ENCODE results near the gene MMEL1. TPM values are rescaled to one million over a fixed set of nuclear protein-coding genes. Genes with fewer than 3 reads are reported as not detected.

The MMEL1 gene
- total and polyA plus RNA-seq, 2 donors (not counting 1 experiment from before 2014, with no cell fraction given), result 0.33 to 0.60 TPM

GRCh38 chr1:2561446-2561845 is 71.4 kb downstream of the MMEL1 start:
- no peak for DNase-seq (ENCODE audit: low read depth in 2 of 2)
- no peaks in the 10 kb centered on the region for H3K4me1 ChIP-seq (ENCODE audit: control insufficient read depth, extremely low read depth, insufficient read depth, low read length)
- no peak overlapping the region for H3K9ac ChIP-seq (ENCODE audit: insufficient read depth, low read length)
- H3K27ac ChIP-seq (ENCODE audit: insufficient read depth, low read length), result no peak overlapping the region
- H3K79me2 ChIP-seq (ENCODE audit: control insufficient read depth, insufficient read depth, low read length), result no peaks in the 10 kb centered on the region
- TF ChIP-seq CTCF (conservative IDR thresholded peaks at IDR 0.05 in 1 of 2, IDR thresholded peaks at IDR 0.05 in 1 of 2; ENCODE audit: low read depth in 1 of 2, low read length in 2 of 2) (no peak), EZH2 (IDR thresholded peaks at IDR 0.05; ENCODE audit: low read length, missing control alignments) (no peak)
- H3K4me2 ChIP-seq (ENCODE audit: extremely low read depth, insufficient read depth, low read length), result no peak overlapping the region
- H3K36me3 ChIP-seq (ENCODE audit: control insufficient read depth, insufficient read depth, low read length), result peaks cover 5% of the 10 kb centered on the region
- H3K4me3 ChIP-seq (replicated peaks in 1 of 4; ENCODE audit: control extremely low read depth in 1 of 4, insufficient read depth in 1 of 4, low read depth in 3 of 4, low read length in 4 of 4), result no peak overlapping the region
- no peak overlapping the region for H2AFZ ChIP-seq (ENCODE audit: low read length)
- H4K20me1 ChIP-seq (ENCODE audit: control insufficient read depth, extremely low read depth, insufficient read depth, low read length), result no peaks in the 10 kb centered on the region
- H3K27me3 ChIP-seq (ENCODE audit: control insufficient read depth, insufficient read depth, low read length), result no peaks in the 10 kb centered on the region
- no peaks in the 10 kb centered on the region for H3K9me3 ChIP-seq (ENCODE audit: control insufficient read depth, insufficient read depth, low read depth, low read length)

GRCh38 chr1:2560299-2561073 is 72.3 kb downstream of the MMEL1 start:
- peaks cover 5% of the 10 kb centered on the region for H3K4me1 ChIP-seq (ENCODE audit: control insufficient read depth, extremely low read depth, insufficient read depth, low read length)
- no peak overlapping the region for H3K27ac ChIP-seq (ENCODE audit: insufficient read depth, low read length)
- H3K4me2 ChIP-seq (ENCODE audit: extremely low read depth, insufficient read depth, low read length), result no peak overlapping the region
- peaks cover 5% of the 10 kb centered on the region for H3K36me3 ChIP-seq (ENCODE audit: control insufficient read depth, insufficient read depth, low read length)
- no peak for TF ChIP-seq CTCF (conservative IDR thresholded peaks at IDR 0.05 in 1 of 2, IDR thresholded peaks at IDR 0.05 in 1 of 2; ENCODE audit: low read depth in 1 of 2, low read length in 2 of 2)
- no peak for TF ChIP-seq EZH2 (IDR thresholded peaks at IDR 0.05; ENCODE audit: low read length, missing control alignments)
- H3K9me3 ChIP-seq (ENCODE audit: control insufficient read depth, insufficient read depth, low read depth, low read length), result no peaks in the 10 kb centered on the region
- no peak overlapping the region for H2AFZ ChIP-seq (ENCODE audit: low read length)
- no peak for DNase-seq (ENCODE audit: low read depth in 2 of 2)
- no peaks in the 10 kb centered on the region for H3K79me2 ChIP-seq (ENCODE audit: control insufficient read depth, insufficient read depth, low read length)
- no peaks in the 10 kb centered on the region for H4K20me1 ChIP-seq (ENCODE audit: control insufficient read depth, extremely low read depth, insufficient read depth, low read length)
- H3K4me3 ChIP-seq (replicated peaks in 1 of 4; ENCODE audit: control extremely low read depth in 1 of 4, insufficient read depth in 1 of 4, low read depth in 3 of 4, low read length in 4 of 4), result no peak overlapping the region
- no peak overlapping the region for H3K9ac ChIP-seq (ENCODE audit: insufficient read depth, low read length)
- no peaks in the 10 kb centered on the region for H3K27me3 ChIP-seq (ENCODE audit: control insufficient read depth, insufficient read depth, low read length)

- Histone ChIP-seq H2AFZ (ENCODE audit: low read length) (no peak overlapping the region), H3K27me3 (ENCODE audit: control insufficient read depth, insufficient read depth, low read length) (no peaks in the 10 kb centered on the region), H3K4me1 (ENCODE audit: control insufficient read depth, extremely low read depth, insufficient read depth, low read length) (peaks cover 5% of the 10 kb centered on the region), H3K9ac (ENCODE audit: insufficient read depth, low read length) (no peak overlapping the region), H3K4me3 (replicated peaks in 1 of 4; ENCODE audit: control extremely low read depth in 1 of 4, insufficient read depth in 1 of 4, low read depth in 3 of 4, low read length in 4 of 4) (no peak overlapping the region), H3K27ac (ENCODE audit: insufficient read depth, low read length) (no peak overlapping the region), H3K9me3 (ENCODE audit: control insufficient read depth, insufficient read depth, low read depth, low read length) (no peaks in the 10 kb centered on the region), H3K79me2 (ENCODE audit: control insufficient read depth, insufficient read depth, low read length) (no peaks in the 10 kb centered on the region), H3K36me3 (ENCODE audit: control insufficient read depth, insufficient read depth, low read length) (peaks cover 5% of the 10 kb centered on the region), H4K20me1 (ENCODE audit: control insufficient read depth, extremely low read depth, insufficient read depth, low read length) (no peaks in the 10 kb centered on the region), H3K4me2 (ENCODE audit: extremely low read depth, insufficient read depth, low read length) (no peak overlapping the region)
- no peak for DNase-seq (ENCODE audit: low read depth in 2 of 2)
- no peak for TF ChIP-seq CTCF (conservative IDR thresholded peaks at IDR 0.05 in 1 of 2, IDR thresholded peaks at IDR 0.05 in 1 of 2; ENCODE audit: low read depth in 1 of 2, low read length in 2 of 2)
- no peak for TF ChIP-seq EZH2 (IDR thresholded peaks at IDR 0.05; ENCODE audit: low read length, missing control alignments)
Measured at GRCh38 chr1:2559509-2560298, 73.1 kb downstream of the MMEL1 start.

Data from fibroblast of lung (primary cell).